ENCODE results near the gene C16orf46.

- no peak for TF ChIP-seq POLR2A (IDR thresholded peaks at IDR 0.05; ENCODE audit: low read depth, low read length)
- TF ChIP-seq POLR2AphosphoS5 (IDR thresholded peaks at IDR 0.05; ENCODE audit: low read depth, low read length) = no peak
- TF ChIP-seq TAF1 (IDR thresholded peaks at IDR 0.05; ENCODE audit: borderline replicate concordance, low read depth, low read length) = no peak
Measured at GRCh38 chr16:81040131-81040530, 36.9 kb downstream of the C16orf46 start.

Data from GM12892 (cell line).